OCI-LY7 (cell line): Measurements from ENCODE around the gene SYTL5. TPM values are rescaled to one million over a fixed set of nuclear protein-coding genes. Genes with fewer than 3 reads are reported as not detected.

Experiments used
- BruUV-seq: library from RNA; stranded (reverse); fragments of 400-500 nt; replicated peaks from 2 replicates; lab custom pipeline; 2021; lab: Mats Ljungman, UMichigan
- CTCF ChIA-PET: fragments of 300-600 bp; sonication (Branson Sonifier 250); formaldehyde crosslinking; loops from one replicate; lab custom pipeline; 2022; ENCODE audit warnings: antibody characterized with exemption; ENCODE audit not compliant: unreplicated experiment; lab: Charles Lee
- POLR2A ChIA-PET: fragments of 300-600 bp; sonication (Branson Sonifier 250); formaldehyde crosslinking; loops from one replicate; lab custom pipeline; 2022; ENCODE audit warnings: antibody characterized with exemption; lab: Charles Lee
- DNase-seq: peaks from one replicate; pipeline ENCODE4 v3.0.0-alpha.2; 2015; ENCODE audit warnings: low spot score
- H2AFZ ChIP-seq: fragments of 200-600 bp; sonication (generic), shearing (Covaris generic); 2 replicates; pipeline ENCODE4 v1.6.1; 2014; ENCODE audit warnings: mild to moderate bottlenecking, antibody characterized with exemption, low read length, moderate library complexity
- H3K27ac ChIP-seq: fragments of 200-600 bp; sonication (generic); 2 replicates; pipeline ENCODE4 v1.5.1; 2014; ENCODE audit warnings: mixed run types, low read depth, mild to moderate bottlenecking, moderate library complexity, low read length, inconsistent platforms; ENCODE audit not compliant: poor library complexity, severe bottlenecking
- H3K36me3 ChIP-seq: fragments of 200-600 bp; sonication (generic); 2 replicates; pipeline ENCODE4 v1.6.1; 2014; ENCODE audit warnings: mild to moderate bottlenecking, antibody characterized with exemption, low read length, moderate library complexity, mixed read lengths; ENCODE audit not compliant: insufficient read depth
- H3K4me1 ChIP-seq: fragments of 200-600 bp; sonication (generic); 2 replicates; pipeline ENCODE4 v1.5.1; 2014; ENCODE audit warnings: mild to moderate bottlenecking, low read length; ENCODE audit not compliant: insufficient read depth, poor library complexity, severe bottlenecking
- H3K4me2 ChIP-seq: fragments of 200-600 bp; sonication (generic); 2 replicates; pipeline ENCODE4 v1.6.1; 2014; ENCODE audit warnings: mild to moderate bottlenecking, low read length
- H3K4me3 ChIP-seq: fragments of 200-600 bp; sonication (generic); 2 replicates; pipeline ENCODE4 v1.5.1; 2014; ENCODE audit warnings: mild to moderate bottlenecking, low read depth, low read length; ENCODE audit not compliant: poor library complexity, severe bottlenecking
- H3K79me2 ChIP-seq: fragments of 200-600 bp; sonication (generic); 2 replicates; pipeline ENCODE4 v1.6.1; 2016; ENCODE audit warnings: low read depth, mild to moderate bottlenecking, low read length, moderate library complexity, mixed read lengths; ENCODE audit not compliant: insufficient read depth
- H3K9me2 ChIP-seq: fragments of 200-600 bp; sonication (generic); 2 replicates; pipeline ENCODE4 v1.6.1; 2016; ENCODE audit warnings: mild to moderate bottlenecking, low read length, mixed read lengths; ENCODE audit not compliant: insufficient read depth
- H3K9me3 ChIP-seq: fragments of 200-600 bp; sonication (generic); 2 replicates; pipeline ENCODE4 v1.6.1; 2014; ENCODE audit warnings: mild to moderate bottlenecking, mixed run types, low read length, mixed read lengths
- H4K20me1 ChIP-seq: fragments of 200-600 bp; sonication (generic); 2 replicates; pipeline ENCODE4 v1.6.1; 2014; ENCODE audit warnings: mild to moderate bottlenecking, antibody characterized with exemption, low read length, moderate library complexity, mixed read lengths; ENCODE audit not compliant: insufficient read depth
- EZH2phosphoT487 ChIP-seq: fragments of 200-600 bp; sonication (generic); IDR thresholded peaks from 2 replicates; pipeline ENCODE4 v1.6.1; 2018; ENCODE audit warnings: low read depth, borderline replicate concordance, mild to moderate bottlenecking, mixed run types, antibody characterized with exemption, low read length, moderate library complexity, mixed read lengths
- intact Hi-C: fragments of 100-400 bp; cut with micrococcal nuclease; formaldehyde crosslinking; loops from one replicate; pipeline ENCODE4 v1.10.0; 2022; ENCODE audit not compliant: unreplicated experiment
- total RNA-seq, 2 experiments: library from RNA; depleted of rRNA in 1 of 2; stranded (reverse); fragments of >200 nt in 1 of 2; shearing (Covaris generic) in 1 of 2; gene quantifications; 2 replicates each; pipeline ENCODE4 v1.2.3, GENCODE V29; 2014 to 2022
- TF ChIP-seq, protein P1 (sequence below): fragments of 200-600 bp; sonication (generic); conservative IDR thresholded peaks from 2 replicates; pipeline ENCODE4 v1.5.1; 2014; ENCODE audit warnings: mild to moderate bottlenecking, antibody characterized with exemption, low read length, moderate library complexity, mixed read lengths

The SYTL5 gene
- total RNA-seq, 2 experiments from 2014 or later, result not detected

DNA sequence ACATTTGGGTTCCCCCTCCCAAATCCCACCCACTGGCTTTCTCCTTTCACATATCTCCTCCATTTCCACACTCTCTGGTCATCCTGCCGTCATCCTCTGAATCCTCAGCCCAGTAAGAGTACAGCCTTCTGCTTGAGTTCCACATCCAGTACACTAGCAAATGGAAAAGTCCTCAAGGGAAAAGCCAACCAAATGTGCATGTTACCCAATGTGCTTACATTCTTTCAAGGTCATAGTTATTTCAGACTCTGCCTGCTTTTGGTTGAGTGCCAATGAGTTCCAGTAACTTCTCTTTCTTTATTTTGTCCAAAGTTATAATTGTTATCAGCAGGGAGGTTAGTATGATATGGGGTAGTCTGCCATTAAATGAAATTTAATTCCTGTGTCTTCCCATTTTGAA is 136.3 kb downstream of the SYTL5 start:
- TF ChIP-seq EZH2phosphoT487, result no peak
- TF ChIP-seq, protein P1, sequence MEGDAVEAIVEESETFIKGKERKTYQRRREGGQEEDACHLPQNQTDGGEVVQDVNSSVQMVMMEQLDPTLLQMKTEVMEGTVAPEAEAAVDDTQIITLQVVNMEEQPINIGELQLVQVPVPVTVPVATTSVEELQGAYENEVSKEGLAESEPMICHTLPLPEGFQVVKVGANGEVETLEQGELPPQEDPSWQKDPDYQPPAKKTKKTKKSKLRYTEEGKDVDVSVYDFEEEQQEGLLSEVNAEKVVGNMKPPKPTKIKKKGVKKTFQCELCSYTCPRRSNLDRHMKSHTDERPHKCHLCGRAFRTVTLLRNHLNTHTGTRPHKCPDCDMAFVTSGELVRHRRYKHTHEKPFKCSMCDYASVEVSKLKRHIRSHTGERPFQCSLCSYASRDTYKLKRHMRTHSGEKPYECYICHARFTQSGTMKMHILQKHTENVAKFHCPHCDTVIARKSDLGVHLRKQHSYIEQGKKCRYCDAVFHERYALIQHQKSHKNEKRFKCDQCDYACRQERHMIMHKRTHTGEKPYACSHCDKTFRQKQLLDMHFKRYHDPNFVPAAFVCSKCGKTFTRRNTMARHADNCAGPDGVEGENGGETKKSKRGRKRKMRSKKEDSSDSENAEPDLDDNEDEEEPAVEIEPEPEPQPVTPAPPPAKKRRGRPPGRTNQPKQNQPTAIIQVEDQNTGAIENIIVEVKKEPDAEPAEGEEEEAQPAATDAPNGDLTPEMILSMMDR, result no peak
- intact Hi-C loops, result no loop called here
- Histone ChIP-seq H4K20me1 (no peaks in the 10 kb centered on the region), H3K4me3 (no peak overlapping the region), H3K9me2 (no peaks in the 10 kb centered on the region), H3K36me3 (no peaks in the 10 kb centered on the region), H3K4me1 (no peaks in the 10 kb centered on the region), H3K4me2 (no peak overlapping the region), H3K79me2 (no peaks in the 10 kb centered on the region), H3K9me3 (no peaks in the 10 kb centered on the region), H2AFZ (no peak overlapping the region), H3K27ac (no peak overlapping the region)
- no peak for DNase-seq
- ChIA-PET CTCF (no interaction called here), POLR2A (no interaction called here)
- BruUV-seq, result no TSS peak

GRCh38 chrX:38149016-38149415 is 142.7 kb downstream of the SYTL5 start:
- Histone ChIP-seq H3K36me3 (no peaks in the 10 kb centered on the region), H3K27ac (no peak overlapping the region), H2AFZ (no peak overlapping the region), H3K4me3 (no peak overlapping the region), H3K4me2 (no peak overlapping the region), H3K4me1 (no peaks in the 10 kb centered on the region), H3K79me2 (no peaks in the 10 kb centered on the region), H3K9me2 (no peaks in the 10 kb centered on the region), H3K9me3 (no peaks in the 10 kb centered on the region), H4K20me1 (no peaks in the 10 kb centered on the region)
- intact Hi-C loops, result no loop called here
- POLR2A ChIA-PET, result interaction anchor here (0.9 kb wide), 1 partner anchor 9 kb away, joined by 3 read pairs; no protein-coding TSS in a partner anchor
- BruUV-seq, result no TSS peak
- TF ChIP-seq, protein P1, result no peak
- no peak for TF ChIP-seq EZH2phosphoT487
- DNase-seq, result no peak
- CTCF ChIA-PET, result no interaction called here

- ChIA-PET POLR2A (interaction anchor here (0.6 kb wide), 1 partner anchor 385 kb away, joined by 4 read pairs; no protein-coding TSS in a partner anchor), CTCF (no interaction called here)
- Histone ChIP-seq H3K4me2 (no peak overlapping the region), H3K9me3 (no peaks in the 10 kb centered on the region), H3K4me3 (no peak overlapping the region), H3K79me2 (no peaks in the 10 kb centered on the region), H2AFZ (no peak overlapping the region), H3K9me2 (no peaks in the 10 kb centered on the region), H4K20me1 (no peaks in the 10 kb centered on the region), H3K36me3 (no peaks in the 10 kb centered on the region), H3K27ac (no peak overlapping the region), H3K4me1 (no peaks in the 10 kb centered on the region)
- BruUV-seq, result no TSS peak
- intact Hi-C loops, result no loop called here
- TF ChIP-seq, protein P1, result no peak
- no peak for TF ChIP-seq EZH2phosphoT487
- DNase-seq, result no peak
Observed at GRCh38 chrX:38150993-38151392, 144.6 kb downstream of the SYTL5 start.
